Smooth muscle cell (in vitro differentiated cells): ENCODE measurements around the gene ZNF322. TPM values are rescaled to one million over a fixed set of nuclear protein-coding genes. Genes with fewer than 3 reads are reported as not detected.

ENCODE experiments used
- DNase-seq: peaks from one replicate; lab custom pipeline; 2025; ENCODE audit not compliant: unreplicated experiment; lab: John Stamatoyannopoulos, UW
- H2AFZ ChIP-seq: fragments of 200-600 bp; sonication (generic); 2 replicates; pipeline ENCODE4 v1.6.0; 2016; ENCODE audit warnings: antibody characterized with exemption, low read depth, mild to moderate bottlenecking
- H3F3A ChIP-seq: fragments of 200-600 bp; sonication (generic); 2 replicates; pipeline ENCODE4 v1.6.0; 2017; ENCODE audit warnings: antibody characterized with exemption, low read depth
- H3K27ac ChIP-seq: fragments of 200-600 bp; sonication (generic); 2 replicates; pipeline ENCODE4 v1.5.1; 2016; ENCODE audit warnings: low read depth, mild to moderate bottlenecking
- H3K27me3 ChIP-seq: fragments of 200-600 bp; sonication (generic); 2 replicates; pipeline ENCODE4 v1.6.1; 2016; ENCODE audit warnings: low read depth, mild to moderate bottlenecking
- H3K36me3 ChIP-seq: fragments of 200-600 bp; sonication (generic); 2 replicates; pipeline ENCODE4 v1.5.1; 2016; ENCODE audit warnings: low read depth
- H3K4me1 ChIP-seq: fragments of 200-600 bp; sonication (generic); 2 replicates; pipeline ENCODE4 v1.5.1; 2016; ENCODE audit warnings: low read depth
- H3K4me2 ChIP-seq: fragments of 200-600 bp; sonication (generic); 2 replicates; pipeline ENCODE4 v1.6.0; 2016; ENCODE audit warnings: mild to moderate bottlenecking
- H3K4me3 ChIP-seq: fragments of 200-600 bp; sonication (generic); 2 replicates; pipeline ENCODE4 v1.5.1; 2016; ENCODE audit warnings: mild to moderate bottlenecking
- H3K79me2 ChIP-seq: fragments of 200-600 bp; sonication (generic); 2 replicates; pipeline ENCODE4 v1.6.0; 2016; ENCODE audit warnings: low read depth, mild to moderate bottlenecking
- H3K9ac ChIP-seq: fragments of 200-600 bp; sonication (generic); 2 replicates; pipeline ENCODE4 v1.6.0; 2016; ENCODE audit warnings: low read depth
- H3K9me3 ChIP-seq: fragments of 200-600 bp; sonication (generic); replicated peaks from 2 replicates; pipeline ENCODE4 v1.5.1; 2016; ENCODE audit warnings: low read depth
- H4K20me1 ChIP-seq: fragments of 200-600 bp; sonication (generic); 2 replicates; pipeline ENCODE4 v1.6.0; 2016; ENCODE audit warnings: low read depth
- WGBS: methylation state at CpG from one replicate; pipeline ENCODE4 v1.1.7; 2016; ENCODE audit warnings: low lambda C conversion rate; 5-methylcytosine and 5-hydroxymethylcytosine counted together
- polyA plus RNA-seq: library from polyadenylated mRNA; unstranded; fragments of >200 nt; fragmentation: Nextera tagmentation; extraction: Ambion mirVana; gene quantifications from 2 replicates; pipeline ENCODE4 v1.2.1, GENCODE V29; 2016
- total RNA-seq: library from RNA; depleted of rRNA; stranded (reverse); fragments of >200 nt; gene quantifications from 2 replicates; pipeline ENCODE4 v1.2.3, GENCODE V29; 2014
- TF ChIP-seq, protein P1 (sequence below): fragments of 200-600 bp; sonication (generic); IDR thresholded peaks from 2 replicates; pipeline ENCODE4 v1.5.1; 2017; ENCODE audit warnings: borderline replicate concordance, mild to moderate bottlenecking, antibody characterized with exemption; ENCODE audit not compliant: insufficient read depth, poor library complexity, severe bottlenecking

Gene ZNF322
- total and polyA plus RNA-seq, 2 experiments from 2014 or later = 13.7 to 23.9 TPM

GRCh38 chr6:26588965-26589364, 70.6 kb downstream of the ZNF322 start:
- no peaks in the 10 kb centered on the region for H3F3A ChIP-seq
- no peaks in the 10 kb centered on the region for H4K20me1 ChIP-seq
- no peak overlapping the region for H3K9ac ChIP-seq
- H3K4me3 ChIP-seq = no peak overlapping the region
- H3K4me1 ChIP-seq = peaks cover 2% of the 10 kb centered on the region
- DNase-seq = no peak
- no peaks in the 10 kb centered on the region for H3K79me2 ChIP-seq
- H3K27me3 ChIP-seq = peaks cover 28% of the 10 kb centered on the region
- H3K9me3 ChIP-seq = no peaks in the 10 kb centered on the region
- H3K4me2 ChIP-seq = no peak overlapping the region
- WGBS = 95% methylated on average over 21 of the region's 21 CpGs
- H3K36me3 ChIP-seq = no peaks in the 10 kb centered on the region
- TF ChIP-seq, protein P1, sequence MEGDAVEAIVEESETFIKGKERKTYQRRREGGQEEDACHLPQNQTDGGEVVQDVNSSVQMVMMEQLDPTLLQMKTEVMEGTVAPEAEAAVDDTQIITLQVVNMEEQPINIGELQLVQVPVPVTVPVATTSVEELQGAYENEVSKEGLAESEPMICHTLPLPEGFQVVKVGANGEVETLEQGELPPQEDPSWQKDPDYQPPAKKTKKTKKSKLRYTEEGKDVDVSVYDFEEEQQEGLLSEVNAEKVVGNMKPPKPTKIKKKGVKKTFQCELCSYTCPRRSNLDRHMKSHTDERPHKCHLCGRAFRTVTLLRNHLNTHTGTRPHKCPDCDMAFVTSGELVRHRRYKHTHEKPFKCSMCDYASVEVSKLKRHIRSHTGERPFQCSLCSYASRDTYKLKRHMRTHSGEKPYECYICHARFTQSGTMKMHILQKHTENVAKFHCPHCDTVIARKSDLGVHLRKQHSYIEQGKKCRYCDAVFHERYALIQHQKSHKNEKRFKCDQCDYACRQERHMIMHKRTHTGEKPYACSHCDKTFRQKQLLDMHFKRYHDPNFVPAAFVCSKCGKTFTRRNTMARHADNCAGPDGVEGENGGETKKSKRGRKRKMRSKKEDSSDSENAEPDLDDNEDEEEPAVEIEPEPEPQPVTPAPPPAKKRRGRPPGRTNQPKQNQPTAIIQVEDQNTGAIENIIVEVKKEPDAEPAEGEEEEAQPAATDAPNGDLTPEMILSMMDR = no peak
- no peak overlapping the region for H2AFZ ChIP-seq
- H3K27ac ChIP-seq = no peak overlapping the region

Other genes with a start within 250 kb of the ZNF322 start
- 1.8 and 3.5 TPM in 2 replicates for gene BTN3A3, start 219.2 kb downstream of the ZNF322 start, total RNA-seq
- gene BTN3A3, start 219.2 kb downstream of the ZNF322 start, polyA plus RNA-seq = 1.5 and 2.9 TPM in 2 replicates
- 27.2 and 40.5 TPM in 2 replicates for gene BTN2A1, start 201.8 kb downstream of the ZNF322 start, total RNA-seq
- gene BTN2A1, start 201.8 kb downstream of the ZNF322 start, polyA plus RNA-seq = 31.1 and 36.3 TPM in 2 replicates
- gene BTN1A1, start 159.4 kb downstream of the ZNF322 start, total RNA-seq = 0.27 TPM in 1 of 2 replicates, not detected in the other
- gene BTN1A1, start 159.4 kb downstream of the ZNF322 start, polyA plus RNA-seq = not detected in 2 replicates
- gene HMGN4, start 121.4 kb downstream of the ZNF322 start, total RNA-seq = 53.6 and 75.0 TPM in 2 replicates
- gene HMGN4, start 121.4 kb downstream of the ZNF322 start, polyA plus RNA-seq = 38.2 and 39.4 TPM in 2 replicates
- gene ABT1, start 62.8 kb downstream of the ZNF322 start, total RNA-seq = 22.8 and 23.7 TPM in 2 replicates
- 34.9 and 40.2 TPM in 2 replicates for gene ABT1, start 62.8 kb downstream of the ZNF322 start, polyA plus RNA-seq